Measurements from ENCODE around the gene SLC29A3. TPM values are rescaled to one million over a fixed set of nuclear protein-coding genes. Genes with fewer than 3 reads are reported as not detected.

SLC29A3 gene
- polyA plus RNA-seq, 1 donor (not counting 4 experiments of a cell fraction or from before 2014, with no cell fraction given): 0.52 TPM

- Histone ChIP-seq H4K20me1 (ENCODE audit: control insufficient read depth, extremely low read depth, insufficient read depth, low read length) (peaks cover 5% of the 10 kb centered on the region), H3K4me2 (ENCODE audit: control insufficient read depth, extremely low read depth, insufficient read depth, low read depth, low read length) (no peak overlapping the region), H3K36me3 (ENCODE audit: control insufficient read depth in 2 of 2, extremely low read depth in 1 of 2, insufficient read depth in 2 of 2, low read length in 2 of 2) (peaks cover 0 to 2% of the 10 kb centered on the region in 2 experiments), H3K4me3 (ENCODE audit: control insufficient read depth in 2 of 3, extremely low read depth in 1 of 3, insufficient read depth in 2 of 3, low read depth in 1 of 3, low read length in 3 of 3) (no peak overlapping the region), H3K9me1 (ENCODE audit: control insufficient read depth, extremely low read depth, insufficient read depth, low read length) (no peaks in the 10 kb centered on the region), H3K79me2 (ENCODE audit: control insufficient read depth, insufficient read depth, low read length) (no peaks in the 10 kb centered on the region), H3K9ac (ENCODE audit: control insufficient read depth, extremely low read depth, insufficient read depth, low read length) (no peak overlapping the region), H3K4me1 (ENCODE audit: control insufficient read depth, extremely low read depth, insufficient read depth, low read length) (peaks cover 4% of the 10 kb centered on the region), H3K27ac (ENCODE audit: control insufficient read depth, insufficient read depth, low read length) (no peak overlapping the region), H2AFZ (ENCODE audit: control insufficient read depth, low read length) (no peak overlapping the region), H3K9me3 (ENCODE audit: control insufficient read depth, low read depth, low read length) (no peaks in the 10 kb centered on the region), H3K27me3 (ENCODE audit: control insufficient read depth, extremely low read depth, insufficient read depth, low read length) (no peaks in the 10 kb centered on the region)
- DNase-seq (ENCODE audit: low read depth, low spot score) (no peak), FAIRE-seq (no peak)
- TF ChIP-seq EZH2 (IDR thresholded peaks at IDR 0.05; ENCODE audit: low read length): no peak
- TF ChIP-seq, protein P1, sequence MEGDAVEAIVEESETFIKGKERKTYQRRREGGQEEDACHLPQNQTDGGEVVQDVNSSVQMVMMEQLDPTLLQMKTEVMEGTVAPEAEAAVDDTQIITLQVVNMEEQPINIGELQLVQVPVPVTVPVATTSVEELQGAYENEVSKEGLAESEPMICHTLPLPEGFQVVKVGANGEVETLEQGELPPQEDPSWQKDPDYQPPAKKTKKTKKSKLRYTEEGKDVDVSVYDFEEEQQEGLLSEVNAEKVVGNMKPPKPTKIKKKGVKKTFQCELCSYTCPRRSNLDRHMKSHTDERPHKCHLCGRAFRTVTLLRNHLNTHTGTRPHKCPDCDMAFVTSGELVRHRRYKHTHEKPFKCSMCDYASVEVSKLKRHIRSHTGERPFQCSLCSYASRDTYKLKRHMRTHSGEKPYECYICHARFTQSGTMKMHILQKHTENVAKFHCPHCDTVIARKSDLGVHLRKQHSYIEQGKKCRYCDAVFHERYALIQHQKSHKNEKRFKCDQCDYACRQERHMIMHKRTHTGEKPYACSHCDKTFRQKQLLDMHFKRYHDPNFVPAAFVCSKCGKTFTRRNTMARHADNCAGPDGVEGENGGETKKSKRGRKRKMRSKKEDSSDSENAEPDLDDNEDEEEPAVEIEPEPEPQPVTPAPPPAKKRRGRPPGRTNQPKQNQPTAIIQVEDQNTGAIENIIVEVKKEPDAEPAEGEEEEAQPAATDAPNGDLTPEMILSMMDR (optimal IDR thresholded peaks at IDR 0.05 in 1 of 3, IDR thresholded peaks at IDR 0.05 in 1 of 3, conservative IDR thresholded peaks at IDR 0.05 in 1 of 3; ENCODE audit: extremely low read depth in 1 of 3, insufficient read depth in 2 of 3, low read length in 3 of 3): no peak
- dilution Hi-C loops (cut with MboI; ENCODE audit: extremely low pct_ligation_motif_present, low sequenced_read_pairs): no loop called here
Observed at GRCh38 chr10:71293446-71294084, 25.5 kb upstream of the SLC29A3 start.

DNA sequence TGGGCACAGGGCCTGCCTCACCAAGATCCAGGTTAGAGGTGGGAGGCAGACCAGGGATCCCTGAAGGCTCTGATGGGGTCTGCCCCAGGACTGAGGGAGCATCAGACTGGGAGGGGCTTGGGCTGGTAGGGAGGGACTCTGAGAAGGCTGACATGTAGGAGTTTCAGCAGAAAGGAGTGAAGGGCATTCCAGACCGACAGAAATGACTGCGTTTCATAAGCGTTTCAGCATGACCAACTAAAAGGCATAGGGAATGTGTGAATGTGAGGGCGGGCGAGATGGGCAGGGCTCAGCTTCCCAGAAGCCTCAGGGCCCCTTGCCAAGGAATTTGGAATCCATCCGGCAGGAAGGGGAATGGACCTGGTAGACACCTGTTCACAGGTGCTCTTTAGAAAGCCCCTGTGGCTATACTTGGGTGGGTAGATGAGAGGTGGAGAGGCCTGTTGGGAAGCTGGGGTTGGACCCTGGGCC is 24.9 kb upstream of the SLC29A3 start:
- Histone ChIP-seq H3K27ac (ENCODE audit: control insufficient read depth, insufficient read depth, low read length) (no peak overlapping the region), H2AFZ (ENCODE audit: control insufficient read depth, low read length) (no peak overlapping the region), H3K4me1 (ENCODE audit: control insufficient read depth, extremely low read depth, insufficient read depth, low read length) (peaks cover 4% of the 10 kb centered on the region), H3K9me3 (ENCODE audit: control insufficient read depth, low read depth, low read length) (no peaks in the 10 kb centered on the region), H3K4me2 (ENCODE audit: control insufficient read depth, extremely low read depth, insufficient read depth, low read depth, low read length) (no peak overlapping the region), H3K4me3 (ENCODE audit: control insufficient read depth in 2 of 3, extremely low read depth in 1 of 3, insufficient read depth in 2 of 3, low read depth in 1 of 3, low read length in 3 of 3) (no peak overlapping the region), H3K79me2 (ENCODE audit: control insufficient read depth, insufficient read depth, low read length) (no peaks in the 10 kb centered on the region), H3K9me1 (ENCODE audit: control insufficient read depth, extremely low read depth, insufficient read depth, low read length) (no peaks in the 10 kb centered on the region), H4K20me1 (ENCODE audit: control insufficient read depth, extremely low read depth, insufficient read depth, low read length) (peaks cover 5% of the 10 kb centered on the region), H3K27me3 (ENCODE audit: control insufficient read depth, extremely low read depth, insufficient read depth, low read length) (peaks cover 4% of the 10 kb centered on the region), H3K36me3 (ENCODE audit: control insufficient read depth in 2 of 2, extremely low read depth in 1 of 2, insufficient read depth in 2 of 2, low read length in 2 of 2) (peaks cover 0 to 2% of the 10 kb centered on the region in 2 experiments), H3K9ac (ENCODE audit: control insufficient read depth, extremely low read depth, insufficient read depth, low read length) (no peak overlapping the region)
- no peak for FAIRE-seq
- dilution Hi-C loops (cut with MboI; ENCODE audit: extremely low pct_ligation_motif_present, low sequenced_read_pairs): no loop called here
- DNase-seq (ENCODE audit: low read depth, low spot score): peak; percentile 49
- TF ChIP-seq, protein P1 (optimal IDR thresholded peaks at IDR 0.05 in 1 of 3, IDR thresholded peaks at IDR 0.05 in 1 of 3, conservative IDR thresholded peaks at IDR 0.05 in 1 of 3; ENCODE audit: extremely low read depth in 1 of 3, insufficient read depth in 2 of 3, low read length in 3 of 3): no peak
- no peak for TF ChIP-seq EZH2 (IDR thresholded peaks at IDR 0.05; ENCODE audit: low read length)
